Panc1 (cell line): Measurements from ENCODE around the gene LAMB4. TPM values are rescaled to one million over a fixed set of nuclear protein-coding genes. Genes with fewer than 3 reads are reported as not detected.

Experiments
- ATAC-seq: fragments of 200-7000 bp; cut with Tn5 transposase; 2 replicates; pipeline ENCODE4 v1.9.1; 2020; ENCODE audit warnings: mild to moderate bottlenecking, moderate library complexity
- BruUV-seq: library from RNA; stranded (reverse); fragments of 400-500 nt; replicated peaks from 2 replicates; lab custom pipeline; 2021; lab: Mats Ljungman, UMichigan
- CTCF ChIA-PET: fragments of 300-600 bp; sonication (Branson Sonifier 250); formaldehyde crosslinking; loops from one replicate; lab custom pipeline; 2022; ENCODE audit warnings: antibody characterized with exemption; lab: Charles Lee
- POLR2A ChIA-PET: fragments of 300-600 bp; sonication (Branson Sonifier 250); formaldehyde crosslinking; loops from one replicate; lab custom pipeline; 2022; ENCODE audit warnings: antibody characterized with exemption; lab: Charles Lee
- DNase-seq: peaks from one replicate; pipeline ENCODE4 v3.0.0-alpha.2; 2010; ENCODE audit warnings: low read depth, low spot score
- H3K27ac ChIP-seq: 2 replicates; pipeline ENCODE4 v1.5.1; 2011; ENCODE audit warnings: mild to moderate bottlenecking, low read length, inconsistent platforms
- H3K27me3 ChIP-seq: fragments of 200-500 bp; sonication (Bioruptor generic); 2 replicates; pipeline ENCODE4 v1.6.0; 2014; ENCODE audit warnings: low read length, inconsistent platforms; ENCODE audit not compliant: control insufficient read depth, insufficient read depth
- H3K36me3 ChIP-seq: fragments of 200-500 bp; sonication (Bioruptor generic); 2 replicates; pipeline ENCODE4 v1.5.1; 2014; ENCODE audit warnings: inconsistent platforms, mild to moderate bottlenecking, low read length, moderate library complexity; ENCODE audit not compliant: control insufficient read depth, insufficient read depth
- H3K4me1 ChIP-seq: 2 replicates; pipeline ENCODE4 v1.5.1; 2011; ENCODE audit warnings: inconsistent platforms, mild to moderate bottlenecking, low read length, moderate library complexity; ENCODE audit not compliant: control insufficient read depth, insufficient read depth
- H3K4me3 ChIP-seq, 2 experiments: 2 replicates each; pipeline ENCODE4 v1.5.1; 2011 to 2012; ENCODE audit warnings: low read depth in 2 of 2, low read length in 2 of 2, mild to moderate bottlenecking in 2 of 2, inconsistent platforms in 1 of 2, moderate library complexity in 1 of 2
- H3K9me3 ChIP-seq: fragments of 200-500 bp; sonication (Bioruptor generic); 2 replicates; pipeline ENCODE4 v1.5.1; 2014; ENCODE audit warnings: low read depth, mild to moderate bottlenecking, inconsistent platforms, low read length, moderate library complexity; ENCODE audit not compliant: control insufficient read depth, insufficient read depth
- CTCF ChIP-seq: fragments of 450-650 bp; IDR thresholded peaks from 2 replicates; pipeline ENCODE4 v1.5.1; 2017; ENCODE audit warnings: mild to moderate bottlenecking
- POLR2AphosphoS5 ChIP-seq: IDR thresholded peaks from 2 replicates; pipeline ENCODE4 v1.6.1; 2012; ENCODE audit warnings: mild to moderate bottlenecking, low read depth, low read length, moderate library complexity
- REST ChIP-seq, 2 experiments: IDR thresholded peaks; 2 replicates each; pipeline ENCODE4 v1.6.1; 2011 to 2012; ENCODE audit warnings: low read depth in 2 of 2, control low read depth in 1 of 2, low read length in 1 of 2, mild to moderate bottlenecking in 1 of 2, moderate library complexity in 1 of 2; ENCODE audit not compliant: insufficient read depth in 1 of 2
- SIN3A ChIP-seq: IDR thresholded peaks from 2 replicates; pipeline ENCODE4 v1.6.1; 2012; ENCODE audit warnings: low read depth, mild to moderate bottlenecking, low read length, moderate library complexity, borderline replicate concordance; ENCODE audit not compliant: insufficient read depth
- TCF7L2 ChIP-seq: IDR thresholded peaks from 2 replicates; pipeline ENCODE4 v1.6.1; 2011; ENCODE audit warnings: mild to moderate bottlenecking, low read depth, low read length, inconsistent platforms
- in situ Hi-C: cut with HindIII; loops from 2 replicates; pipeline ENCODE4 v1.10.0; 2016; ENCODE audit warnings: low sequenced_read_pairs, low pct_unique_long_range_greater_than_20kb
- intact Hi-C: fragments of 100-400 bp; cut with micrococcal nuclease; formaldehyde crosslinking; loops from one replicate; pipeline ENCODE4 v1.10.0; 2022; ENCODE audit not compliant: unreplicated experiment
- total RNA-seq: library from RNA; stranded (reverse); gene quantifications from one replicate; pipeline ENCODE4 v1.2.1, GENCODE V29; 2021; ENCODE audit not compliant: unreplicated experiment

Gene LAMB4
- total RNA-seq, 1 experiment from 2014 or later, result not detected

GRCh38 chr7:108089381-108089780 lies 40.8 kb downstream of the LAMB4 start:
- no peak overlapping the region for H3K4me3 ChIP-seq
- ChIA-PET POLR2A (no interaction called here), CTCF (no interaction called here)
- no peak for DNase-seq
- in situ Hi-C loops (no loop called here), intact Hi-C loops (no loop called here)
- no peak overlapping the region for H3K27ac ChIP-seq
- no peaks in the 10 kb centered on the region for H3K36me3 ChIP-seq
- no peak for ATAC-seq
- BruUV-seq, result no TSS peak
- TF ChIP-seq CTCF, result no peak
- TF ChIP-seq TCF7L2, result no peak
- TF ChIP-seq POLR2AphosphoS5, result no peak
- no peak for TF ChIP-seq SIN3A
- no peak for TF ChIP-seq REST (IDR thresholded peaks at IDR 0.05; ENCODE audit: insufficient read depth in 1 of 2, low read depth in 2 of 2, low read length in 1 of 2)
- no peaks in the 10 kb centered on the region for H3K9me3 ChIP-seq
- H3K27me3 ChIP-seq, result no peaks in the 10 kb centered on the region
- H3K4me1 ChIP-seq, result peaks cover 7% of the 10 kb centered on the region

GRCh38 chr7:108088729-108089128 lies 41.4 kb downstream of the LAMB4 start:
- ChIA-PET POLR2A (no interaction called here), CTCF (no interaction called here)
- no peaks in the 10 kb centered on the region for H3K36me3 ChIP-seq
- TF ChIP-seq TCF7L2 (no peak), CTCF (no peak), REST (IDR thresholded peaks at IDR 0.05; ENCODE audit: insufficient read depth in 1 of 2, low read depth in 2 of 2, low read length in 1 of 2) (no peak), POLR2AphosphoS5 (no peak), SIN3A (no peak)
- H3K4me3 ChIP-seq, result no peak overlapping the region
- intact Hi-C loops (no loop called here), in situ Hi-C loops (no loop called here)
- H3K9me3 ChIP-seq, result no peaks in the 10 kb centered on the region
- BruUV-seq, result no TSS peak
- no peaks in the 10 kb centered on the region for H3K27me3 ChIP-seq
- H3K4me1 ChIP-seq, result 0 out of 2 replicates have a peak, but pooled peaks cover 3% of the 10 kb centered on the region
- DNase-seq (no peak), ATAC-seq (no peak)
- H3K27ac ChIP-seq, result no peak overlapping the region
